Raji (cell line): Measurements from ENCODE around the gene DENND4A.

Source experiments
- POLR2A ChIP-seq: IDR thresholded peaks from 2 replicates; pipeline ENCODE4 v1.6.1; 2011; ENCODE audit warnings: low read depth, low read length, control low read depth; ENCODE audit not compliant: insufficient read depth

Gene DENND4A

GRCh38 chr15:65747265-65747664, 44.8 kb downstream of the DENND4A start:
- no peak for TF ChIP-seq POLR2A

- TF ChIP-seq POLR2A = no peak
These were observed 48.3 kb downstream of the DENND4A start for GRCh38 chr15:65743637-65744252.

GRCh38 chr15:65740148-65740547, 51.9 kb downstream of the DENND4A start:
- TF ChIP-seq POLR2A = no peak

- no peak for TF ChIP-seq POLR2A
These were observed 53.4 kb downstream of the DENND4A start for GRCh38 chr15:65738649-65739048.

- TF ChIP-seq POLR2A = no peak
These were observed 59.4 kb downstream of the DENND4A start for GRCh38 chr15:65732698-65733097.

- no peak for TF ChIP-seq POLR2A
These were observed 60.2 kb downstream of the DENND4A start for GRCh38 chr15:65731926-65732325.

GRCh38 chr15:65730549-65731172, 61.4 kb downstream of the DENND4A start:
- no peak for TF ChIP-seq POLR2A

- no peak for TF ChIP-seq POLR2A
These were observed 67.5 kb downstream of the DENND4A start for GRCh38 chr15:65724464-65725215.

- TF ChIP-seq POLR2A = no peak
These were observed 68.2 kb downstream of the DENND4A start for GRCh38 chr15:65723876-65724275.

GRCh38 chr15:65722191-65722590, 69.9 kb downstream of the DENND4A start:
- TF ChIP-seq POLR2A = no peak

GRCh38 chr15:65712415-65712814, 79.7 kb downstream of the DENND4A start:
- TF ChIP-seq POLR2A = no peak

GRCh38 chr15:65695081-65695480, 97.0 kb downstream of the DENND4A start:
- TF ChIP-seq POLR2A = no peak

- no peak for TF ChIP-seq POLR2A
These were observed 101.3 kb downstream of the DENND4A start for GRCh38 chr15:65690778-65691177.

GRCh38 chr15:65690173-65690572, 101.9 kb downstream of the DENND4A start:
- TF ChIP-seq POLR2A = no peak

- no peak for TF ChIP-seq POLR2A
These were observed 103.6 kb downstream of the DENND4A start for GRCh38 chr15:65688462-65688861.

GRCh38 chr15:65682404-65682911, 109.6 kb downstream of the DENND4A start:
- TF ChIP-seq POLR2A = no peak

GRCh38 chr15:65680544-65680943, 111.5 kb downstream of the DENND4A start:
- TF ChIP-seq POLR2A = no peak

GRCh38 chr15:65676123-65676522, 116.0 kb downstream of the DENND4A start:
- TF ChIP-seq POLR2A = no peak
